Right atrium auricular region (tissue), 2 donors: ENCODE data around the gene GPR37L1. TPM values are rescaled to one million over a fixed set of nuclear protein-coding genes. Genes with fewer than 3 reads are reported as not detected.

Experiments used
- DNase-seq: peaks from one replicate; pipeline ENCODE4 v3.0.0-alpha.2; 2019; ENCODE audit warnings: low spot score
- H3K27ac ChIP-seq, 2 donors: fragments of 200-600 bp; sonication (generic); 1 replicate in 1 of 2; 2 replicates in 1 of 2; pipeline ENCODE4 v1.5.1; 2016 to 2019
- H3K27me3 ChIP-seq, 2 donors: fragments of 200-600 bp; sonication (generic); one replicate each; pipeline versions ENCODE4 v1.5.1 to v1.6.0; 2017 to 2019
- H3K36me3 ChIP-seq: fragments of 200-600 bp; sonication (generic); one replicate; pipeline ENCODE4 v1.5.1; 2016
- H3K4me1 ChIP-seq, 2 donors: fragments of 200-600 bp; sonication (generic); one replicate each; pipeline versions ENCODE4 v1.5.1 to v1.6.0; 2017 to 2019
- H3K4me3 ChIP-seq, 2 donors: fragments of 200-600 bp; sonication (generic); 1 replicate in 1 of 2; 2 replicates in 1 of 2; pipeline ENCODE4 v1.5.1; 2017 to 2019; ENCODE audit warnings: mild to moderate bottlenecking in 1 of 2, moderate library complexity in 1 of 2
- H3K9me3 ChIP-seq, 2 donors: fragments of 200-600 bp; sonication (generic); one replicate each; pipeline ENCODE4 v1.5.1; 2019
- CTCF ChIP-seq, 2 donors: fragments of 200-600 bp; sonication (generic); IDR thresholded peaks; one replicate each; pipeline ENCODE4 v1.5.1; 2019; ENCODE audit warnings: antibody characterized with exemption in 2 of 2
- total RNA-seq, 2 donors: library from RNA; depleted of rRNA; stranded (reverse); fragments of >200 nt; gene quantifications; one replicate each; pipeline ENCODE4 v1.1.0, GENCODE V29; 2016

The GPR37L1 gene
- total RNA-seq, 2 donors from 2014 or later: 0.07 TPM; not detected in 1

GRCh38 chr1:202151045-202151444 is 28.3 kb downstream of the GPR37L1 start:
- peaks cover 0 to 12% of the 10 kb centered on the region in 2 donors for H3K4me1 ChIP-seq
- H3K4me3 ChIP-seq: no peak overlapping the region
- H3K9me3 ChIP-seq: no peaks in the 10 kb centered on the region
- TF ChIP-seq CTCF (IDR thresholded peaks at IDR 0.05): no peak
- no peak overlapping the region for H3K27ac ChIP-seq
- no peaks in the 10 kb centered on the region for H3K36me3 ChIP-seq
- no peaks in the 10 kb centered on the region for H3K27me3 ChIP-seq
- DNase-seq: no peak

GRCh38 chr1:202152399-202152798 is 29.7 kb downstream of the GPR37L1 start:
- Histone ChIP-seq H3K9me3 (no peaks in the 10 kb centered on the region), H3K27ac (no peak overlapping the region), H3K4me1 (peaks cover 0 to 12% of the 10 kb centered on the region in 2 donors), H3K36me3 (no peaks in the 10 kb centered on the region), H3K27me3 (no peaks in the 10 kb centered on the region), H3K4me3 (no peak overlapping the region)
- DNase-seq: no peak
- no peak for TF ChIP-seq CTCF (IDR thresholded peaks at IDR 0.05)

GRCh38 chr1:202153284-202153683 is 30.6 kb downstream of the GPR37L1 start:
- no peak for TF ChIP-seq CTCF (IDR thresholded peaks at IDR 0.05)
- no peak overlapping the region for H3K4me3 ChIP-seq
- no peak for DNase-seq
- H3K27me3 ChIP-seq: no peaks in the 10 kb centered on the region
- no peak overlapping the region for H3K27ac ChIP-seq
- H3K36me3 ChIP-seq: no peaks in the 10 kb centered on the region
- H3K4me1 ChIP-seq: peaks cover 0 to 12% of the 10 kb centered on the region in 2 donors
- no peaks in the 10 kb centered on the region for H3K9me3 ChIP-seq

GRCh38 chr1:202154148-202154765 is 31.5 kb downstream of the GPR37L1 start:
- TF ChIP-seq CTCF (IDR thresholded peaks at IDR 0.05): no peak
- no peaks in the 10 kb centered on the region for H3K27me3 ChIP-seq
- no peak overlapping the region for H3K27ac ChIP-seq
- H3K36me3 ChIP-seq: no peaks in the 10 kb centered on the region
- H3K4me1 ChIP-seq: peaks cover 0 to 12% of the 10 kb centered on the region in 2 donors
- no peak for DNase-seq
- H3K9me3 ChIP-seq: no peaks in the 10 kb centered on the region
- H3K4me3 ChIP-seq: no peak overlapping the region

- Histone ChIP-seq H3K4me1 (peaks cover 0 to 12% of the 10 kb centered on the region in 2 donors), H3K27me3 (no peaks in the 10 kb centered on the region), H3K4me3 (no peak overlapping the region), H3K36me3 (no peaks in the 10 kb centered on the region), H3K9me3 (no peaks in the 10 kb centered on the region), H3K27ac (no peak overlapping the region)
- DNase-seq: no peak
- peak in 1 of 2 donors; percentile 48 for TF ChIP-seq CTCF (IDR thresholded peaks at IDR 0.05)
Observed at GRCh38 chr1:202154766-202155477, 32.2 kb downstream of the GPR37L1 start.
